WERI-Rb-1 (cell line): ENCODE data around the gene PLXDC2.

Experiments used
- DNase-seq: peaks from one replicate; pipeline ENCODE4 v3.0.0-alpha.2; 2020
- H3K27ac ChIP-seq: fragments of 250-450 bp; sonication (Bioruptor Pico); 2 replicates; pipeline ENCODE4 v1.5.1; 2020; ENCODE audit warnings: mild to moderate bottlenecking, moderate library complexity
- H3K27me3 ChIP-seq: fragments of 250-450 bp; sonication (Bioruptor Pico); 2 replicates; pipeline ENCODE4 v1.5.1; 2021; ENCODE audit warnings: mild to moderate bottlenecking, low read depth, moderate library complexity; ENCODE audit not compliant: insufficient read depth, severe bottlenecking
- H3K36me3 ChIP-seq: fragments of 250-450 bp; sonication (Bioruptor Pico); 2 replicates; pipeline ENCODE4 v1.5.1; 2020; ENCODE audit warnings: mild to moderate bottlenecking, moderate library complexity
- H3K4me3 ChIP-seq: 2 replicates; pipeline ENCODE4 v1.5.1; 2011; ENCODE audit warnings: low read depth, mild to moderate bottlenecking, control low read depth, low read length
- H3K9me3 ChIP-seq: fragments of 250-450 bp; sonication (Bioruptor Pico); 2 replicates; pipeline ENCODE4 v1.5.1; 2021; ENCODE audit warnings: mild to moderate bottlenecking, moderate library complexity; ENCODE audit not compliant: severe bottlenecking
- TF ChIP-seq, protein P1 (sequence below): IDR thresholded peaks from 2 replicates; pipeline ENCODE4 v1.5.1; 2011; ENCODE audit warnings: low read depth, mild to moderate bottlenecking, control low read depth, inconsistent platforms, low read length

The PLXDC2 gene

GRCh38 chr10:20132816-20133215 is 316.6 kb downstream of the PLXDC2 start:
- no peak overlapping the region for H3K27ac ChIP-seq
- TF ChIP-seq, protein P1, sequence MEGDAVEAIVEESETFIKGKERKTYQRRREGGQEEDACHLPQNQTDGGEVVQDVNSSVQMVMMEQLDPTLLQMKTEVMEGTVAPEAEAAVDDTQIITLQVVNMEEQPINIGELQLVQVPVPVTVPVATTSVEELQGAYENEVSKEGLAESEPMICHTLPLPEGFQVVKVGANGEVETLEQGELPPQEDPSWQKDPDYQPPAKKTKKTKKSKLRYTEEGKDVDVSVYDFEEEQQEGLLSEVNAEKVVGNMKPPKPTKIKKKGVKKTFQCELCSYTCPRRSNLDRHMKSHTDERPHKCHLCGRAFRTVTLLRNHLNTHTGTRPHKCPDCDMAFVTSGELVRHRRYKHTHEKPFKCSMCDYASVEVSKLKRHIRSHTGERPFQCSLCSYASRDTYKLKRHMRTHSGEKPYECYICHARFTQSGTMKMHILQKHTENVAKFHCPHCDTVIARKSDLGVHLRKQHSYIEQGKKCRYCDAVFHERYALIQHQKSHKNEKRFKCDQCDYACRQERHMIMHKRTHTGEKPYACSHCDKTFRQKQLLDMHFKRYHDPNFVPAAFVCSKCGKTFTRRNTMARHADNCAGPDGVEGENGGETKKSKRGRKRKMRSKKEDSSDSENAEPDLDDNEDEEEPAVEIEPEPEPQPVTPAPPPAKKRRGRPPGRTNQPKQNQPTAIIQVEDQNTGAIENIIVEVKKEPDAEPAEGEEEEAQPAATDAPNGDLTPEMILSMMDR = no peak
- H3K27me3 ChIP-seq = no peaks in the 10 kb centered on the region
- H3K9me3 ChIP-seq = no peaks in the 10 kb centered on the region
- no peak overlapping the region for H3K4me3 ChIP-seq
- DNase-seq = no peak
- no peaks in the 10 kb centered on the region for H3K36me3 ChIP-seq

DNA sequence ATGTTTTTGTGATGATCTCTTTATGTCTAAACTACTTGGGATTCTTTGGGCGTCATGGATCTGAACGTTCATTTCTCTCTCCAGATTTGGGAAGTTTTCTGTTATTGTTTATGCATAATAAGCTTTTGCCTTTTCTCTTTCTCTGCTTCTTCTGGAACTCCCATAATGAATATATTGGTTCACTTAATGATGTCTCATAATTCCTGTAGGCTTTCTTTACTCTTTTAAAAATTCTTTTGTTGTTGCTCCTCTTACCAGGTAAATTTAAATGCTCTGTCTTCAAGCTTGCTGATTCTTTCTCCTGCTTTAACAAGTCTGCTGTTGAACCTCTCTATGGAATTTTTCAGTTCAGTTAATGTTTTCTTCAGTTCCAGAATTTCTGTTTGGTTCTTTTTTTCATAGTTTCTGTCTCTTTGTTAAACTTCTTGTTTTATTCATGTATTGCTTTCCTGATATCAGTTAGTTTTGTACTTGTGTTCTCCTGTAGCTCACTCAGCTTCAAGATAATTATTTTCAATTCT is 317.5 kb downstream of the PLXDC2 start:
- H3K4me3 ChIP-seq = no peak overlapping the region
- no peak for DNase-seq
- no peaks in the 10 kb centered on the region for H3K36me3 ChIP-seq
- no peaks in the 10 kb centered on the region for H3K27me3 ChIP-seq
- TF ChIP-seq, protein P1 = no peak
- no peak overlapping the region for H3K27ac ChIP-seq
- no peaks in the 10 kb centered on the region for H3K9me3 ChIP-seq

DNA sequence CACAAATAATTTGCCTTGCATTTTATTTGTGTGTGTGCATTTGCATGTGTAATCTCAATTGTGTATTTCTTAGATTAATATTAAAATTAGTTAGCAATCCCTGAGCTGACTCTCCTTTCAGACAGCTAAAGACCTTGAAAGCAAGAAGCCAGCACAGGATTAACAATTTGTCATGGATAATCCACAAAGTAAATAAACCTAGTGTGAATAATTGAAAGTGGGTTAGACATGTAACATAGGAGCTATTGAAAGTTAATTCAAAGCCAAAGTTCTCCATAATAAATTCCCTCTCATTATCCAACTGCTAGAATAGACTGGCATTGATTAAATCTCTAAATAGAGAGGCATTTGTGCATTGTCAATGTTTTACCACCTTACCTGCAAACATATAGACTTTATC is 326.1 kb downstream of the PLXDC2 start:
- no peak for DNase-seq
- Histone ChIP-seq H3K9me3 (no peaks in the 10 kb centered on the region), H3K27ac (no peak overlapping the region), H3K27me3 (no peaks in the 10 kb centered on the region), H3K4me3 (no peak overlapping the region), H3K36me3 (no peaks in the 10 kb centered on the region)
- TF ChIP-seq, protein P1 = no peak

GRCh38 chr10:20144268-20144667 is 328.0 kb downstream of the PLXDC2 start:
- DNase-seq = no peak
- H3K9me3 ChIP-seq = no peaks in the 10 kb centered on the region
- H3K27me3 ChIP-seq = no peaks in the 10 kb centered on the region
- H3K27ac ChIP-seq = no peak overlapping the region
- H3K36me3 ChIP-seq = no peaks in the 10 kb centered on the region
- TF ChIP-seq, protein P1 = no peak
- H3K4me3 ChIP-seq = no peak overlapping the region

GRCh38 chr10:20146004-20146403 is 329.8 kb downstream of the PLXDC2 start:
- TF ChIP-seq, protein P1 = no peak
- no peak for DNase-seq
- Histone ChIP-seq H3K4me3 (no peak overlapping the region), H3K36me3 (no peaks in the 10 kb centered on the region), H3K9me3 (no peaks in the 10 kb centered on the region), H3K27ac (no peak overlapping the region), H3K27me3 (no peaks in the 10 kb centered on the region)

DNA sequence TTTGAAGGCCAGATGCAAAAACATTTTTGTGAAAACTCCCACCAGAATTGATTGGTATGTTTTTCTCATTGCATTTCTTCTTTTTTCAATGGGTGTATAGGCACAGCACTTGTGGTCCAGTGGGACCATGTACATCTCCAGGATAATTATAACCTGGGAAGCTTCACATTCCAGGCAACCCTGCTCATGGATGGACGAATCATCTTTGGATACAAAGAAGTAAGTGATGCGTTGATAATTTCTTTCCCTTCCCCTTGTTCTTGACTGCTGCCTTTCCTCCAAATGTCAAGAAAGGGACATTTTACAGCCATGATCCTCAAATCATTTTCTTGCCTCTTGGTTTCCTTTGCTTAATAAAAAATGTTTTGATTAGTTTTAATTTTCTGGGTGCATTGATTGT is 331.5 kb downstream of the PLXDC2 start:
- no peak for DNase-seq
- Histone ChIP-seq H3K27ac (no peak overlapping the region), H3K4me3 (no peak overlapping the region), H3K36me3 (no peaks in the 10 kb centered on the region), H3K27me3 (no peaks in the 10 kb centered on the region), H3K9me3 (no peaks in the 10 kb centered on the region)
- TF ChIP-seq, protein P1 = no peak
